D721Med (cell line): ENCODE results near the gene MLLT3.

ENCODE experiments used
- DNase-seq: peaks from one replicate; pipeline ENCODE4 v3.0.0; 2011; ENCODE audit warnings: low spot score; ENCODE audit not compliant: insufficient read length
- FAIRE-seq: peaks from 2 replicates; lab custom pipeline; 2011; peaks lifted over from hg19 to GRCh38; lab: Jason Lieb, UNC
- TF ChIP-seq, protein P1 (sequence below): IDR thresholded peaks from 2 replicates; pipeline ENCODE4 v1.5.1; 2012; ENCODE audit warnings: mild to moderate bottlenecking, control low read depth; ENCODE audit not compliant: insufficient read depth; ENCODE audit errors: missing control alignments

The MLLT3 gene

DNA sequence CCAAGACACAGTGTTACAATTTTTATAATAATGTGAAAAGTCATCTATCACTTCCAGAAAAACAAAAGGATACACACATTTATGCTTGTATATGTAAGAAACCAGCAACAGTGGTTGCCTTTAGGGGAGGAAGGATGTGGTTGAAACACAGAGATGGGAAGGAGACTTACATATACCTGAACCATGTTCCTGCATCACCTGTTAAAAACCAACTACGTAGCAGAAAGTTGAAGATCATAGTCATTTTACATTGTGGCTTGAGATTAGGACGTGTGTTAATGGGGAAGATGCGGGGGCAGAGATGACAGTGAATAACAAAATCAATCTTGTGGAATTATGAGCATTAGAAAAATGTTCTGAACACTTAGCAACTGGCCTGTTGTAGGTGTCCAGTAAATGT, 307.3 kb downstream of the MLLT3 start:
- DNase-seq (no peak), FAIRE-seq (no peak)
- TF ChIP-seq, protein P1, sequence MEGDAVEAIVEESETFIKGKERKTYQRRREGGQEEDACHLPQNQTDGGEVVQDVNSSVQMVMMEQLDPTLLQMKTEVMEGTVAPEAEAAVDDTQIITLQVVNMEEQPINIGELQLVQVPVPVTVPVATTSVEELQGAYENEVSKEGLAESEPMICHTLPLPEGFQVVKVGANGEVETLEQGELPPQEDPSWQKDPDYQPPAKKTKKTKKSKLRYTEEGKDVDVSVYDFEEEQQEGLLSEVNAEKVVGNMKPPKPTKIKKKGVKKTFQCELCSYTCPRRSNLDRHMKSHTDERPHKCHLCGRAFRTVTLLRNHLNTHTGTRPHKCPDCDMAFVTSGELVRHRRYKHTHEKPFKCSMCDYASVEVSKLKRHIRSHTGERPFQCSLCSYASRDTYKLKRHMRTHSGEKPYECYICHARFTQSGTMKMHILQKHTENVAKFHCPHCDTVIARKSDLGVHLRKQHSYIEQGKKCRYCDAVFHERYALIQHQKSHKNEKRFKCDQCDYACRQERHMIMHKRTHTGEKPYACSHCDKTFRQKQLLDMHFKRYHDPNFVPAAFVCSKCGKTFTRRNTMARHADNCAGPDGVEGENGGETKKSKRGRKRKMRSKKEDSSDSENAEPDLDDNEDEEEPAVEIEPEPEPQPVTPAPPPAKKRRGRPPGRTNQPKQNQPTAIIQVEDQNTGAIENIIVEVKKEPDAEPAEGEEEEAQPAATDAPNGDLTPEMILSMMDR, result no peak

DNA sequence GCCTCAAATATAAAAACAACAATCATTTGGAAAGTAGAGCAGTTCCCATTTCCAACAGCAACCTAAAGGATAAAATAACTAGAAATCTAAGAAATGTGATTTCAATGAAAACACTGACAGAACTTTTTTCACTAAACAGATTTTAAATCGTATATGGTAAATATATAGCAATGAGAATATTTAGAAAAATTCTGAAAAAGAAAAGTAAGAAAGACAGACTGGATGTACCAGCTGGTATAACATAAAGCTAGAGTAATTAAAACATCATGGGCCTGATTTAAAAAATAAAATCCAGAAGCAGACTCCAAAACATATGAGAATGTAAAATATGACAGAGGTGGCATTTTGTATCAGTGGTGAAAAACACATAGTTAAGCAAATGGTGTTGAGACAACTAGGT, 308.9 kb downstream of the MLLT3 start:
- TF ChIP-seq, protein P1, result no peak
- DNase-seq (no peak), FAIRE-seq (no peak)

DNA sequence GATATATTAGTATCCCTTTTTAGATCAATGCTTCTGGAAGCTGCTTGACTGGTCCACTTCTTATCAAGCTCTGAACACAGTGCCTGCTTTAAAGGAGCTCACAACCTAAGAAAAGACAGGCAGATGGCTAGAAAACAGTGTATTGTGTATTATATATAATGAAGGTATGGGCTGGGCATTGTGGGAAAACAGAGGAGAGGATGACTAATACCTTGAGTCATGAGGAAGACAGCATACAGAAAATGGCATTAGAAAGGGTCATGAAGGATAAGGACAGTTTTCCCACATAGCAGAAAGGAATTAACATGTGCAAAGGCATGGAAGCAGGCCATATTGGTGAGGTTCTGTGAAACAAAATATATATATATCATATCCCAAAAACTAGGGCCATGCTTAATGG, 309.6 kb downstream of the MLLT3 start:
- TF ChIP-seq, protein P1, result no peak
- FAIRE-seq (no peak), DNase-seq (no peak)

DNA sequence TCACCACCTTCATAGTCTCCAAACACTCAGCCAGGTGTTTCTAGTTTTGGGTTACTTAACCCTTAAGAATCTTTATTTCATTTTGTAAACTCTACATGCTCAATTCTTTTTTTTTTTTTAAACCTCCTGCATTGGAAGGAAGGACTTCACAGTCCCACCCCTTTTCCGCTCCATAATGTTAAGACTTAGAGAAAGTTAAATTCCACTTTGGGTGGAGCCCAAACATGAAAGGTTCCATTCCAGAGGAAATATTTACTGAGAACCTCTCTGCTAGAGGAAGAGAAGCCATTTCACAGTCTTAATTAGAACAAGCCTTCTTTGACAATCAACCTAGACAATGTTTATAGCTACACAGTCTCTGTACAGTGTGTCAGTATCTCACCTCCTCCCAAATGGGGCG, 312.3 kb downstream of the MLLT3 start:
- no peak for FAIRE-seq
- DNase-seq, result no peak
- TF ChIP-seq, protein P1, result no peak

DNA sequence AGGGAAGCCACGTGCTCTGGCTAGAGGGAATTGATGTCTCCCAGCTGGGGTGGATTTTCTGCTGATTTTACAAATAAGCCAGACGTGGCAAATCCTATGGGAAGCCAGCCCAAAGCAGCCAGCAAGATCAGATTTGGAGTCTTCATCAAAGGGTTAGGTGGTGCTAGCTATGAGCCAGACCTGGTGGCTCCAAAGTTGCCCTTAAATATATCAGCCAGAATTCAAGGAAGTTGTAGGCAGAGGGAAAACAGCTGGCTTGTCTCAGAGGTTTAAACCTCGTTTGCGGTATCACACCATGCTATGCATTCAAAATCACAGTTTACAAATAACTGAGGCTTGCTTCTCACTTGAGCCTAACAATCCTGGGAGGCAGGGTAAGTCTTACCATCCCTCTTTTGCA, 313.2 kb downstream of the MLLT3 start:
- FAIRE-seq (no peak), DNase-seq (no peak)
- TF ChIP-seq, protein P1, result no peak

DNA sequence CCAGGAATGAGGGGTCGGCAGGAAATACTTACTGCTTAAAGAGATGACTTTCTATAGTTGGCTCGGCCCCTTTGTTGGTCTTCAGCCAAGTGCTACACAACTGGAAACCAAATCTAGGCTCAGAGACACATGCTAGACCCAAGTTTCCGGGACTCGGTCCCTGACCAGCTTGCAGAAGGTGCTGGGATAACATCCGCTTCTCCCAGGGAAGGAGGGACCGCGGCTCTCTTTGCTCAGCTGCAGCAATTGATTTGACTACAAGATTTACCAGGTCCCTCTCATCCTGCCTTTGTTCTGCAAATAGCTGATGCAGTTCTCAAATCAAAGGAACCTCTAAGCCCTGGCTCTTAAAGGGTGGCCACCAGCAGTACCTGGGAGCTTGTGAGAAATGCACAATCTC, 314.7 kb downstream of the MLLT3 start:
- FAIRE-seq (no peak), DNase-seq (no peak)
- TF ChIP-seq, protein P1, result no peak

DNA sequence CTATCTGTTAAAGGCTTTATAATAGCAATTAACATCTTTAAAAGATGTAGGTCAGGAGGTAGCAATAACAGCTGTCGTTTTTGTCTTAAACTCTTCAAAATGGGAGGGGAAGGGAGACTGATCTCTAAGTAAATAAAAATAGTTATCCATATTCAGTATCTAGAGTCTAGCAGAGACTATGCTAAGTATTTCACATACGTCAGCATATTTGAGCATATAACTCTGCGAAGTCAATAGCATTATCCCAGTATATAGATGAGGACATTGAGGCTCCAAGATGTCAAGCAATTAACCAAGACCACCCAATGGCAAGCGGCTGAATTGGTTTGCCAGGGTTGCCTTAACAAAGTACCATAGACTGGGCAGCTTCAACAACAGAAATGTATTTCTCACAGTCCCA, 316.8 kb downstream of the MLLT3 start:
- FAIRE-seq (no peak), DNase-seq (no peak)
- TF ChIP-seq, protein P1, result no peak
